GM23338 (cell line): ENCODE results near the gene TRIM45. TPM values are rescaled to one million over a fixed set of nuclear protein-coding genes. Genes with fewer than 3 reads are reported as not detected.

Experiments
- ATAC-seq: fragments of 200-7000 bp; cut with Tn5 transposase; 3 replicates; pipeline ENCODE4 v1.9.1; 2020
- DNase-seq: peaks from one replicate; pipeline ENCODE4 v3.0.0-alpha.2; 2015; ENCODE audit warnings: low spot score
- H2AFZ ChIP-seq: fragments of 200-600 bp; sonication (generic); 2 replicates; pipeline ENCODE4 v1.8.0; 2016; ENCODE audit warnings: antibody characterized with exemption, mild to moderate bottlenecking, moderate library complexity
- H3F3A ChIP-seq: fragments of 200-600 bp; sonication (generic); replicated peaks from 2 replicates; pipeline ENCODE4 v1.8.0; 2017; ENCODE audit warnings: antibody characterized with exemption, mixed run types, low read depth
- H3K27ac ChIP-seq: fragments of 200-600 bp; sonication (generic); 2 replicates; pipeline ENCODE4 v1.6.1; 2016; ENCODE audit warnings: low read depth
- H3K27me3 ChIP-seq: fragments of 200-600 bp; sonication (generic); 2 replicates; pipeline ENCODE4 v1.8.0; 2016; ENCODE audit warnings: mild to moderate bottlenecking, mixed run types, moderate library complexity; ENCODE audit not compliant: insufficient read depth
- H3K36me3 ChIP-seq: fragments of 200-600 bp; sonication (generic); 2 replicates; pipeline ENCODE4 v1.8.0; 2016; ENCODE audit warnings: mild to moderate bottlenecking; ENCODE audit not compliant: insufficient read depth
- H3K4me1 ChIP-seq: fragments of 200-600 bp; sonication (generic); 2 replicates; pipeline ENCODE4 v1.8.0; 2016; ENCODE audit warnings: mild to moderate bottlenecking, moderate library complexity; ENCODE audit not compliant: insufficient read depth
- H3K4me2 ChIP-seq: fragments of 200-600 bp; sonication (generic); 2 replicates; pipeline ENCODE4 v1.7.1; 2017; ENCODE audit warnings: mixed run types
- H3K4me3 ChIP-seq: fragments of 200-600 bp; sonication (generic); 2 replicates; pipeline ENCODE4 v1.6.1; 2016; ENCODE audit warnings: mixed run types
- H3K79me2 ChIP-seq: fragments of 200-600 bp; sonication (generic); replicated peaks from 2 replicates; pipeline ENCODE4 v1.8.0; 2017; ENCODE audit warnings: mild to moderate bottlenecking; ENCODE audit not compliant: insufficient read depth
- H3K9me2 ChIP-seq: fragments of 200-600 bp; sonication (generic); 2 replicates; pipeline ENCODE4 v1.8.0; 2017; ENCODE audit not compliant: insufficient read depth
- H4K20me1 ChIP-seq: fragments of 200-600 bp; sonication (generic); replicated peaks from 2 replicates; pipeline ENCODE4 v1.8.0; 2017; ENCODE audit warnings: mild to moderate bottlenecking; ENCODE audit not compliant: insufficient read depth
- H3K27ac Mint-ChIP-seq: 2 replicates; pipeline ENCODE4 v1.8.0; 2020; ENCODE audit warnings: inconsistent platforms, mild to moderate bottlenecking, moderate library complexity, mixed read lengths
- H3K27me3 Mint-ChIP-seq: 3 replicates; pipeline ENCODE4 v1.8.0; 2022; ENCODE audit warnings: low read depth, mild to moderate bottlenecking, moderate library complexity, mixed read lengths, inconsistent platforms; ENCODE audit not compliant: insufficient read depth, poor library complexity
- H3K36me3 Mint-ChIP-seq: 3 replicates; pipeline ENCODE4 v1.8.0; 2021; ENCODE audit warnings: low read depth, mild to moderate bottlenecking, inconsistent platforms, moderate library complexity, mixed read lengths
- H3K4me1 Mint-ChIP-seq: 3 replicates; pipeline ENCODE4 v1.8.0; 2020; ENCODE audit warnings: mild to moderate bottlenecking, inconsistent platforms, mixed read lengths
- H3K4me3 Mint-ChIP-seq: 3 replicates; pipeline ENCODE4 v1.8.0; 2021; ENCODE audit warnings: moderate library complexity, mild to moderate bottlenecking, inconsistent platforms, mixed read lengths
- H3K9me3 Mint-ChIP-seq: 3 replicates; pipeline ENCODE4 v1.8.0; 2020; ENCODE audit warnings: moderate library complexity, mild to moderate bottlenecking, inconsistent platforms, mixed read lengths
- CREB1 ChIP-seq: fragments of 250-450 bp; sonication (Bioruptor Pico); IDR thresholded peaks from 2 replicates; pipeline ENCODE4 v1.5.0; 2020; ENCODE audit warnings: low read depth, mild to moderate bottlenecking, moderate library complexity
- EZH2 ChIP-seq: fragments of 200-600 bp; sonication (generic); IDR thresholded peaks from one replicate; pipeline ENCODE4 v1.8.0; 2017; ENCODE audit warnings: antibody characterized with exemption, mild to moderate bottlenecking, low read depth; ENCODE audit not compliant: unreplicated experiment
- EZH2phosphoT487 ChIP-seq: fragments of 200-600 bp; sonication (generic); IDR thresholded peaks from one replicate; pipeline ENCODE4 v1.8.1; 2018; ENCODE audit warnings: antibody characterized with exemption; ENCODE audit not compliant: unreplicated experiment
- JUNB ChIP-seq: IDR thresholded peaks from one replicate; pipeline ENCODE4 v1.6.1; 2016; ENCODE audit warnings: antibody characterized with exemption; ENCODE audit not compliant: unreplicated experiment
- NANOG ChIP-seq: IDR thresholded peaks from 2 replicates; pipeline ENCODE4 v1.6.1; 2016; ENCODE audit warnings: antibody characterized with exemption, borderline replicate concordance
- POLR2AphosphoS5 ChIP-seq: IDR thresholded peaks from 2 replicates; pipeline ENCODE4 v1.6.1; 2016; ENCODE audit warnings: antibody characterized with exemption, low read depth
- STAT1 ChIP-seq: IDR thresholded peaks from one replicate; pipeline ENCODE4 v1.6.1; 2016; ENCODE audit warnings: antibody characterized with exemption; ENCODE audit not compliant: unreplicated experiment
- ZNF114 ChIP-seq: fragments of 250-450 bp; sonication (Bioruptor Pico); IDR thresholded peaks from 2 replicates; pipeline ENCODE4 v1.5.0; 2020; ENCODE audit warnings: mild to moderate bottlenecking, moderate library complexity
- polyA plus RNA-seq: library from polyadenylated mRNA; unstranded; fragments of >200 nt; fragmentation: Nextera tagmentation; extraction: Ambion mirVana; gene quantifications from 2 replicates; pipeline ENCODE4 v1.2.1, GENCODE V29; 2016
- total RNA-seq: library from RNA; depleted of rRNA; stranded (reverse); fragments of >200 nt; shearing (Covaris generic); gene quantifications from 2 replicates; pipeline ENCODE4 v1.2.3, GENCODE V29; 2014
- TF ChIP-seq, protein P1 (sequence below): fragments of 250-450 bp; sonication (Bioruptor Pico); IDR thresholded peaks from 2 replicates; pipeline ENCODE4 v1.5.0; 2020; ENCODE audit warnings: mild to moderate bottlenecking, moderate library complexity
- TF ChIP-seq, protein P2 (sequence below): IDR thresholded peaks from 2 replicates; pipeline ENCODE4 v1.6.1; 2016; ENCODE audit warnings: antibody characterized with exemption
- TF ChIP-seq, protein P3 (sequence below), 2 experiments: fragments of 200-600 bp in 1 of 2; sonication (generic) in 1 of 2; conservative IDR thresholded peaks; 2 replicates each; pipeline versions ENCODE4 v1.5.1 to v1.6.1; 2016 to 2017; ENCODE audit warnings: antibody characterized with exemption in 2 of 2, low read depth in 2 of 2, mild to moderate bottlenecking in 2 of 2, moderate library complexity in 1 of 2

The TRIM45 gene
- total and polyA plus RNA-seq, 2 experiments from 2014 or later, result 8.8 to 15.0 TPM

DNA sequence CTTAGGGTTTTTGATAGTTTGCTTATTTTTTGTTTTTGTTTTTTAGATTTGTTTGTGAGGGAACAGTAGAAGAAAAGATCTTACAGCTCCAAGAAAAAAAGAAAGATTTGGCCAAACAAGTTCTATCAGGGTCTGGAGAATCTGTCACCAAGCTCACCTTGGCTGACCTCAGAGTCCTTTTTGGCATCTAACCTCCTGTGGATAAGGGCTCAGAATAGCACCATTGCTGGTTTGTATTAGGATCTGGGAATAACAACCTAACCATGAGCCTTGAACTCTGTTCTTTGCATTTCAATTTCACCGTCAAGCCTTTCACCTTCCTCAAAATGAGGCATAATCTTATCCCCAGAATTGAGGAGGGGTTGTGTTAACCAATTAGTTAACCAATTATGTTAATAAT is 20.2 kb downstream of the TRIM45 start:
- Histone ChIP-seq H3K27ac (no peak overlapping the region), H3K36me3 (peaks cover 78% of the 10 kb centered on the region), H3K4me3 (no peak overlapping the region), H3K79me2 (no peaks in the 10 kb centered on the region), H2AFZ (no peak overlapping the region), H3K4me1 (no peaks in the 10 kb centered on the region), H3K9me2 (no peaks in the 10 kb centered on the region), H3F3A (no peaks in the 10 kb centered on the region; the same call in 1 of the 2 replicates), H3K27me3 (no peaks in the 10 kb centered on the region), H4K20me1 (peaks cover 10% of the 10 kb centered on the region; the same call in 1 of the 2 replicates), H3K4me2 (no peak overlapping the region)
- no peaks in the 10 kb centered on the region for H3K9me3 Mint-ChIP-seq
- no peak for ATAC-seq
- TF ChIP-seq, protein P1, sequence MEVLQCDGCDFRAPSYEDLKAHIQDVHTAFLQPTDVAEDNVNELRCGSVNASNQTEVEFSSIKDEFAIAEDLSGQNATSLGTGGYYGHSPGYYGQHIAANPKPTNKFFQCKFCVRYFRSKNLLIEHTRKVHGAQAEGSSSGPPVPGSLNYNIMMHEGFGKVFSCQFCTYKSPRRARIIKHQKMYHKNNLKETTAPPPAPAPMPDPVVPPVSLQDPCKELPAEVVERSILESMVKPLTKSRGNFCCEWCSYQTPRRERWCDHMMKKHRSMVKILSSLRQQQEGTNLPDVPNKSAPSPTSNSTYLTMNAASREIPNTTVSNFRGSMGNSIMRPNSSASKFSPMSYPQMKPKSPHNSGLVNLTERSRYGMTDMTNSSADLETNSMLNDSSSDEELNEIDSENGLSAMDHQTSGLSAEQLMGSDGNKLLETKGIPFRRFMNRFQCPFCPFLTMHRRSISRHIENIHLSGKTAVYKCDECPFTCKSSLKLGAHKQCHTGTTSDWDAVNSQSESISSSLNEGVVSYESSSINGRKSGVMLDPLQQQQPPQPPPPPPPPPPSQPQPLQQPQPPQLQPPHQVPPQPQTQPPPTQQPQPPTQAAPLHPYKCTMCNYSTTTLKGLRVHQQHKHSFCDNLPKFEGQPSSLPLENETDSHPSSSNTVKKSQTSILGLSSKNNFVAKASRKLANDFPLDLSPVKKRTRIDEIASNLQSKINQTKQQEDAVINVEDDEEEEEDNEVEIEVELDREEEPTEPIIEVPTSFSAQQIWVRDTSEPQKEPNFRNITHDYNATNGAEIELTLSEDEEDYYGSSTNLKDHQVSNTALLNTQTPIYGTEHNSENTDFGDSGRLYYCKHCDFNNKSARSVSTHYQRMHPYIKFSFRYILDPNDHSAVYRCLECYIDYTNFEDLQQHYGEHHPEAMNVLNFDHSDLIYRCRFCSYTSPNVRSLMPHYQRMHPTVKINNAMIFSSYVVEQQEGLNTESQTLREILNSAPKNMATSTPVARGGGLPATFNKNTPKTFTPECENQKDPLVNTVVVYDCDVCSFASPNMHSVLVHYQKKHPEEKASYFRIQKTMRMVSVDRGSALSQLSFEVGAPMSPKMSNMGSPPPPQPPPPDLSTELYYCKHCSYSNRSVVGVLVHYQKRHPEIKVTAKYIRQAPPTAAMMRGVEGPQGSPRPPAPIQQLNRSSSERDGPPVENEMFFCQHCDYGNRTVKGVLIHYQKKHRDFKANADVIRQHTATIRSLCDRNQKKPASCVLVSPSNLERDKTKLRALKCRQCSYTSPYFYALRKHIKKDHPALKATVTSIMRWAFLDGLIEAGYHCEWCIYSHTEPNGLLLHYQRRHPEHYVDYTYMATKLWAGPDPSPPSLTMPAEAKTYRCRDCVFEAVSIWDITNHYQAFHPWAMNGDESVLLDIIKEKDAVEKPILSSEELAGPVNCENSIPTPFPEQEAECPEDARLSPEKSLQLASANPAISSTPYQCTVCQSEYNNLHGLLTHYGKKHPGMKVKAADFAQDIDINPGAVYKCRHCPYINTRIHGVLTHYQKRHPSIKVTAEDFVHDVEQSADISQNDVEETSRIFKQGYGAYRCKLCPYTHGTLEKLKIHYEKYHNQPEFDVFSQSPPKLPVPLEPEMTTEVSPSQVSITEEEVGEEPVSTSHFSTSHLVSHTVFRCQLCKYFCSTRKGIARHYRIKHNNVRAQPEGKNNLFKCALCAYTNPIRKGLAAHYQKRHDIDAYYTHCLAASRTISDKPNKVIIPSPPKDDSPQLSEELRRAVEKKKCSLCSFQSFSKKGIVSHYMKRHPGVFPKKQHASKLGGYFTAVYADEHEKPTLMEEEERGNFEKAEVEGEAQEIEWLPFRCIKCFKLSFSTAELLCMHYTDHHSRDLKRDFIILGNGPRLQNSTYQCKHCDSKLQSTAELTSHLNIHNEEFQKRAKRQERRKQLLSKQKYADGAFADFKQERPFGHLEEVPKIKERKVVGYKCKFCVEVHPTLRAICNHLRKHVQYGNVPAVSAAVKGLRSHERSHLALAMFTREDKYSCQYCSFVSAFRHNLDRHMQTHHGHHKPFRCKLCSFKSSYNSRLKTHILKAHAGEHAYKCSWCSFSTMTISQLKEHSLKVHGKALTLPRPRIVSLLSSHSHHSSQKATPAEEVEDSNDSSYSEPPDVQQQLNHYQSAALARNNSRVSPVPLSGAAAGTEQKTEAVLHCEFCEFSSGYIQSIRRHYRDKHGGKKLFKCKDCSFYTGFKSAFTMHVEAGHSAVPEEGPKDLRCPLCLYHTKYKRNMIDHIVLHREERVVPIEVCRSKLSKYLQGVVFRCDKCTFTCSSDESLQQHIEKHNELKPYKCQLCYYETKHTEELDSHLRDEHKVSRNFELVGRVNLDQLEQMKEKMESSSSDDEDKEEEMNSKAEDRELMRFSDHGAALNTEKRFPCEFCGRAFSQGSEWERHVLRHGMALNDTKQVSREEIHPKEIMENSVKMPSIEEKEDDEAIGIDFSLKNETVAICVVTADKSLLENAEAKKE (CRISPR knock-in tag), result no peak
- no peak for TF ChIP-seq ZNF114 (CRISPR knock-in tag)
- TF ChIP-seq EZH2phosphoT487, result no peak
- no peak for TF ChIP-seq NANOG
- no peak for TF ChIP-seq EZH2
- no peak for TF ChIP-seq STAT1
- TF ChIP-seq CREB1 (CRISPR knock-in tag), result no peak
- TF ChIP-seq POLR2AphosphoS5, result no peak
- TF ChIP-seq, protein P2, sequence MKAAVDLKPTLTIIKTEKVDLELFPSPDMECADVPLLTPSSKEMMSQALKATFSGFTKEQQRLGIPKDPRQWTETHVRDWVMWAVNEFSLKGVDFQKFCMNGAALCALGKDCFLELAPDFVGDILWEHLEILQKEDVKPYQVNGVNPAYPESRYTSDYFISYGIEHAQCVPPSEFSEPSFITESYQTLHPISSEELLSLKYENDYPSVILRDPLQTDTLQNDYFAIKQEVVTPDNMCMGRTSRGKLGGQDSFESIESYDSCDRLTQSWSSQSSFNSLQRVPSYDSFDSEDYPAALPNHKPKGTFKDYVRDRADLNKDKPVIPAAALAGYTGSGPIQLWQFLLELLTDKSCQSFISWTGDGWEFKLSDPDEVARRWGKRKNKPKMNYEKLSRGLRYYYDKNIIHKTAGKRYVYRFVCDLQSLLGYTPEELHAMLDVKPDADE, result no peak
- TF ChIP-seq, protein P3, sequence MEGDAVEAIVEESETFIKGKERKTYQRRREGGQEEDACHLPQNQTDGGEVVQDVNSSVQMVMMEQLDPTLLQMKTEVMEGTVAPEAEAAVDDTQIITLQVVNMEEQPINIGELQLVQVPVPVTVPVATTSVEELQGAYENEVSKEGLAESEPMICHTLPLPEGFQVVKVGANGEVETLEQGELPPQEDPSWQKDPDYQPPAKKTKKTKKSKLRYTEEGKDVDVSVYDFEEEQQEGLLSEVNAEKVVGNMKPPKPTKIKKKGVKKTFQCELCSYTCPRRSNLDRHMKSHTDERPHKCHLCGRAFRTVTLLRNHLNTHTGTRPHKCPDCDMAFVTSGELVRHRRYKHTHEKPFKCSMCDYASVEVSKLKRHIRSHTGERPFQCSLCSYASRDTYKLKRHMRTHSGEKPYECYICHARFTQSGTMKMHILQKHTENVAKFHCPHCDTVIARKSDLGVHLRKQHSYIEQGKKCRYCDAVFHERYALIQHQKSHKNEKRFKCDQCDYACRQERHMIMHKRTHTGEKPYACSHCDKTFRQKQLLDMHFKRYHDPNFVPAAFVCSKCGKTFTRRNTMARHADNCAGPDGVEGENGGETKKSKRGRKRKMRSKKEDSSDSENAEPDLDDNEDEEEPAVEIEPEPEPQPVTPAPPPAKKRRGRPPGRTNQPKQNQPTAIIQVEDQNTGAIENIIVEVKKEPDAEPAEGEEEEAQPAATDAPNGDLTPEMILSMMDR (conservative IDR thresholded peaks at IDR 0.05; ENCODE audit: low read depth in 2 of 2), result no peak
- TF ChIP-seq JUNB, result no peak
- H3K4me1 Mint-ChIP-seq, result no peaks in the 10 kb centered on the region
- no peak for DNase-seq
- peaks cover 70% of the 10 kb centered on the region for H3K36me3 Mint-ChIP-seq
- no peaks in the 10 kb centered on the region for H3K27me3 Mint-ChIP-seq
- H3K27ac Mint-ChIP-seq, result no peak overlapping the region
- no peak overlapping the region for H3K4me3 Mint-ChIP-seq
